GM19351 (cell line): Measurements from ENCODE around the gene PTPRU.
"Not testable (repeated sequence)": the region's sequence is repeated elsewhere in the genome, so short reads cannot be mapped to it uniquely, and the experiment has no call there.

ENCODE experiments used
- ATAC-seq: cut with Tn5 transposase; IDR thresholded peaks from one replicate; pipeline ENCODE4 v1.9.1; 2021; ENCODE audit warnings: mild to moderate bottlenecking, moderate library complexity; ENCODE audit not compliant: unreplicated experiment

PTPRU gene

GRCh38 chr1:29284286-29284960 lies 48.1 kb downstream of the PTPRU start:
- ATAC-seq = no peak

GRCh38 chr1:29284961-29285560 lies 48.7 kb downstream of the PTPRU start:
- no peak for ATAC-seq

- no peak for ATAC-seq
These were observed 49.4 kb downstream of the PTPRU start for GRCh38 chr1:29285771-29286170.

DNA sequence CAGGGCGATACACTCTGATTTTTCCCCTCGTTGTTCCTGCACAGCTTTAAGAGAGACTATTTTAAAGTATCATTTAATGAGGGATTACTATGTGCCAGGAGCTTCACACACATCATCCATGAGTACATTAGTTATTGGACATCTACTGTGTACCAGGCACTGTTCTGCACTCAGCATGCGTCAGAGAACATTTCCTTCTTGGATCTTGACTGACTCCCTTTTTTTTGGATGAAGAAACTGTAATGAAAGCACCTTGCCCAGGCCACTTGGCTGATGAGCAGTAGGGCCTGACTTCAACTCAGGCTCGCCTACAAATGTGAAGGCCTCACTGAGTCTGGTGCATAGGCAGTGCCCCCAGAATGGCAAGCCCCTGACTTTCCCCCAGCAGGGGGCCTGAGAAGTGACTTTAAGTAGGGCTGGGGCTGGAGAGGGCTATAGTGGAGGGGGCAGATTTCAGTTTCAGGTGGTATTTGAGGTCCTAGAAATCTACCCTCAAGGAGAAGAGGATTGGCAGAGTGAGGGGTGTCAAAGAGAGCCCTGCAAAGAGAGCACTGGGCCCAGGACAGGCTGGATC lies 50.0 kb downstream of the PTPRU start:
- ATAC-seq = no peak

DNA sequence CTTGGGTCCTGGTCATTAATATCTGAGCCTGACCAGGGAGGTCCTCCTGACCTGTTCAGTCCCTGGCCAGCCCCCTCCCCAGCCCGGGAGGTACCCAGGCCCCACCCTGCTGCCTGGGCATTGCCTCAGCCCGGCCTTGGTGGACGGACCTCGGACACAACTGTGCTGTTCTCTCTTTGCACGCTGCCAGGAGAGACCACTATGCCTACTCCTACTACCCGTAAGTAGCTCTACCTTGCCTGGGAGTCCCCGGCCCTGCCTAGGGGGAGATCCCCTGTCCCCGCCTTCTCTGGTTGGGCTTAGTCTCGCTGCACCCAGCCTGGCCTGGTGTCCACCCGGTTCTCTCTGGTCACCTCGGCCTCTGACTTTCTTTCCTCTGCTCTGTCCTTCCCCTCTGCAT lies 53.2 kb downstream of the PTPRU start:
- ATAC-seq = no peak

GRCh38 chr1:29290414-29290985 lies 54.2 kb downstream of the PTPRU start:
- no peak for ATAC-seq

- no peak for ATAC-seq
These were observed 55.4 kb downstream of the PTPRU start for GRCh38 chr1:29291756-29292155.

DNA sequence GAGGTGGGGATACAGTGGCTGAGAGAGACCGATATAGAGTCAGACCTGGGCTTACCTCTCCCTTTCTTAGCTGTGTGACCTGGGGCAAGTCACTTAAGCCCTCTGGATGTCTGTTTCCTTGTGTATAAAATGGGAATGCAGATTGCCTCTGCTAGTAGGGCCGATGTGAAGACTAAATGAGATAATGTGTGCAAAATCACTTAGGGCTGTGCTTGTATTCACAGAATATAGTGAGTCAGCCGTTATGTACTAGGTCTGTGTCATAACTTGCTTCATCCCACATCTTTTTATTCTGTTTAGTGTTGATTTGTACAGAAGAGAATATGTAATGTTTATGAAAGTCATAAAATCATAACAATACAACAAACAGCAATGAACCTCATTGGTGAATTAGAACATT lies 56.0 kb downstream of the PTPRU start:
- no peak for ATAC-seq

- no peak for ATAC-seq
These were observed 61.1 kb downstream of the PTPRU start for GRCh38 chr1:29297450-29297849.

- ATAC-seq = no peak
These were observed 61.9 kb downstream of the PTPRU start for GRCh38 chr1:29298246-29298645.

- no peak for ATAC-seq
These were observed 63.1 kb downstream of the PTPRU start for GRCh38 chr1:29299446-29299845.

DNA sequence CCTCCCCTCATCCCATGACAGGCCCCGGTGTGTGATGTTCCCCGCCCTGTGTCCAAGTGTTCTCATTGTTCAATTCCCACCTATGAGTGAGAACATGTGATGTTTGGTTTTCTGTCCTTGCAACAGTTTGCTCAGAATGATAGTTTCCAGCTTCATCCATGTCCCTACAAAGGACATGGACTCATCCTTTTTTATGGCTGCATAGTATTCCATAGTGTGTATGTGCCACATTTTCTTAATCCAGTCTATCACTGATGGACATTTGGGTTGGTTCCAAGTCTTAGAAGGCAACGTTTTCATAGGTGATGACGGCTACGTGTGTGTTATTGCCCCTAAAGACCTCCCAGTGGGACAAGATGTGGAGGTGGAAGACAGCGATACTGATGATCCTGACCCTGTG lies 65.4 kb downstream of the PTPRU start:
- ATAC-seq = not testable (repeated sequence)

GRCh38 chr1:29303201-29304024 lies 67.1 kb downstream of the PTPRU start:
- ATAC-seq = no peak

DNA sequence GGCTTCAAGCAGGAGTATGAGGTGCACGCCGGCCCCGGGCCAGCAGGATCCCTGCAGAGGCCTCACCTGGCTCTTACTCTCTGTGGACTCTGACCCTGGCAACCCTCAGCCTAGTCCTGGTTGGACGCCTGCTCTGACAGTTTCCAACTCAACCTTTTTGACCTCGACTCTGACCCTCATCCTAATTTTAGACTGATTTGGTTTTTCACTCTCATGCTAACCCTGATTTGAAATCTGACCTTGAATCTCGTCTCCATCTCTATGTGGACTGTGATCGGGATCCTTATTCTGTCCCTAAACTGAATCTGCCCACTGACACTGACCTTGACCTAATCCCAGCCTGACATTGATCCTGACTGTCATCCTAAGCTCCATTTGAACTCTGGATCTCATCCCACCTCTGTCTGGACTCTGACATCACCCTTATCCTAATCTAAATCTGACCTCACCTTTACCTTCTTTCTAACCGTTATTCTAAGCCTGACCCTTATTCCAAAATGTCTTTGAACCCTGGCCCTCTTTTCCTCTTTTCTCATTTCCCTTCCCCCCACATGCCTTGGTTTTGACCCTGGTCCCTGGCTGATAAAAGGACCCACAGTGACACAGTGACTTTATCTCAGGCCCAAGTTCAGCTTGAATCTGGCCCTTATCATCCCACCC lies 67.8 kb downstream of the PTPRU start:
- no peak for ATAC-seq

DNA sequence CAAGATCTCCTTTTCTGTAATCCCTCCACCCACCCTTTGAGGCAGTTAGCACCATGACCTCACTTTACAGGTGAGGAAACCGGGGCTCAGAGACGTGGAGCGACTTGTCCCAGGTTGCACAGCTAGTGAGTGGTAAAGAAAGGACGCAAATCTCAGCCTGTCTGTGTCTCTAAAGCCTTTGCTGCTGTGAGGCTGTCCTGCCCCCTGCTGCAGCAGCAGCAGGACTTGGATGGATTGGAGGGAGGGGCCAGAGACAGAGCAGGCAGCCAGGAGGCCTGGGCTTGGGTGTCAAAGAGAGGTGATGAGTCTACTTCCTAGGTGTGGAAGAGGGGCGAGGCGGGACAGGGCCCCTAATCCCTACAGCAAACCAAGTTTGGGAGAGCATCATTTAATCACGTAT lies 69.6 kb downstream of the PTPRU start:
- ATAC-seq = no peak

DNA sequence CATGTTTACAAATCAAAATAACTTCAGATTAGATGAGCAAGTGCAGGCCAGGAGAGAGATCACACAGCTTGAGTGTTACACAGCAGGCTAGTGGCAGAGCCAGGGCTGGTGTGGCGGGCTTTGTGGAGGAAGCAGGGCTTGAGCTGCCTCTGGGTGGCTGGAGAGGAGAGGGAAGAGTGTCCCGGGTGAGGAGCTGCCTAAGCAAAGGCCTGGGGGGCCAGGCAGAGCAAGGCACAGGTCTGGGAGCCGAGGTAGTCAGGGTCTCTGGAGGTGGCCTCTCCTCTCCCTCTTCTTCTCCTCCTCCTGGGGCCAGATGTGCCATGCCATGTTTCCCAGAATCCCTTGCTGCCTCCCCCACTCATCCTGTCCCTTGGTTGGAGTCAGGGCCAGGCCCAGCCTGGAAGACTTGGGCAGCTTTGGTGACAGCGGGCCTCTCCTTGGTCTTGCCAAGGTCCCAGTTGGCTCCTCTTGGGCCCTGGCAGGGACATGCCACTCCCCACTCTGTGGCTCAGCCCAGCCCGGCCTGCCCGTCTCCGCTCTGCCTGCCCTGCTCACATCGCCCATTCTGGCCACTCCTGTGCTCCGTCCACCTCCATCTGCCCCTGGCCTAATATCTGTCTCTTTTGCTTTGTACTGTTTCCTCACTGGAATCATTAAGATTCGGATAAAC lies 70.3 kb downstream of the PTPRU start:
- no peak for ATAC-seq

GRCh38 chr1:29309075-29309474 lies 72.8 kb downstream of the PTPRU start:
- ATAC-seq = no peak

DNA sequence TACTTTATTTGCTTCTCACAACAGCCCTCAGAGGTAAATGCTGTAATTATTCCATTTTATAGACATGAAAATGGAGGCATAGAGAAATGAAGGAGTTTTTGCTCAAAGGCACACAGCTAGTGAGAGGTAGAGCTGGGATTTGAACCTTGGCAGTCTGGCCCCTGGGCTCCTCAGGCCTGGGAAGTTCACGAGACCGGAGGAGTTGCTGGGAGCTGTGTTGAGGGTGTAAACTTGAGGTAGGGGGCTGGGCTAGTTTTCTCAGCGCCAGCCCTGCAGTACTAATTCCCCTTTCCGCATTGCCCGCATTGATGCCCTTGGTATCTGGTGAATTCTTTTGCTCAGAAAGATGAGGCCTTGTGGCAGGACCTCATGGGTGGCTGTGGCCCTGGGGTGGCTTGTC lies 73.3 kb downstream of the PTPRU start:
- ATAC-seq = no peak

- ATAC-seq = no peak
These were observed 74.4 kb downstream of the PTPRU start for GRCh38 chr1:29310616-29311180.
